RWPE1 (cell line): ENCODE results near the gene VASH2.

Source experiments
- CTCF ChIA-PET: fragments of 350-600 bp; sonication (Branson Sonifier 250); formaldehyde crosslinking; extraction: SDS; loops from one replicate; lab custom pipeline; 2021; lab: Yijun Ruan, JAX
- POLR2A ChIA-PET: fragments of 400-600 bp; formaldehyde crosslinking; extraction: SDS; loops from one replicate; lab custom pipeline; 2020; ENCODE audit warnings: antibody characterized with exemption; ENCODE audit not compliant: low non-redundant PET; lab: Yijun Ruan, JAX
- DNase-seq: peaks from one replicate; pipeline ENCODE4 v3.0.0; 2012; ENCODE audit warnings: low spot score
- H3K27ac ChIP-seq: fragments of 450-650 bp; 2 replicates; pipeline ENCODE4 v1.5.1; 2017
- TF ChIP-seq, protein P1 (sequence below): fragments of 450-650 bp; conservative IDR thresholded peaks from 2 replicates; pipeline ENCODE4 v1.5.1; 2017; ENCODE audit warnings: low read depth, mild to moderate bottlenecking

Gene VASH2

DNA sequence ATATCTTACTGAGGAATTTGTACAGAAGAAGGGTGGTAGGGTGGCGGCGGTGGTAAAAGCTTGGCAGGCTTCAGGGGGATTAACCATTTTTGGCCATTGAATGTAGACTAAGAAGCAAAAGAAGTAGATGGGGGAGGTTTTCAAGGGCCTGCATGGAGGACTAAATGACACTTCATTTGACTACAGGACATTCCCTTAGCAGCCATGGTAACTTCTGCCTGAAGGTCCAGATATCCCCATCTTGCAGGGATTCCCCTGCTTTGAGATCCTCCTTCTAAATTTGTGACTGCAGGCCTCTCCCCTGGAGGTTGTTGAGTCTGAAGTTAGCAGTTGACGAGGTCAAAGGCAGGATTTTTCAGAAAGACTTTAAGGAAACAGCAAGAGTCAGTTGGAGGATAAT lies 4.8 kb downstream of the VASH2 start:
- DNase-seq = no peak
- ChIA-PET POLR2A (no interaction called here), CTCF (interaction anchor here (0.6 kb wide), 1 partner anchor 478 kb away, joined by 3 read pairs; no protein-coding TSS in a partner anchor)
- TF ChIP-seq, protein P1, sequence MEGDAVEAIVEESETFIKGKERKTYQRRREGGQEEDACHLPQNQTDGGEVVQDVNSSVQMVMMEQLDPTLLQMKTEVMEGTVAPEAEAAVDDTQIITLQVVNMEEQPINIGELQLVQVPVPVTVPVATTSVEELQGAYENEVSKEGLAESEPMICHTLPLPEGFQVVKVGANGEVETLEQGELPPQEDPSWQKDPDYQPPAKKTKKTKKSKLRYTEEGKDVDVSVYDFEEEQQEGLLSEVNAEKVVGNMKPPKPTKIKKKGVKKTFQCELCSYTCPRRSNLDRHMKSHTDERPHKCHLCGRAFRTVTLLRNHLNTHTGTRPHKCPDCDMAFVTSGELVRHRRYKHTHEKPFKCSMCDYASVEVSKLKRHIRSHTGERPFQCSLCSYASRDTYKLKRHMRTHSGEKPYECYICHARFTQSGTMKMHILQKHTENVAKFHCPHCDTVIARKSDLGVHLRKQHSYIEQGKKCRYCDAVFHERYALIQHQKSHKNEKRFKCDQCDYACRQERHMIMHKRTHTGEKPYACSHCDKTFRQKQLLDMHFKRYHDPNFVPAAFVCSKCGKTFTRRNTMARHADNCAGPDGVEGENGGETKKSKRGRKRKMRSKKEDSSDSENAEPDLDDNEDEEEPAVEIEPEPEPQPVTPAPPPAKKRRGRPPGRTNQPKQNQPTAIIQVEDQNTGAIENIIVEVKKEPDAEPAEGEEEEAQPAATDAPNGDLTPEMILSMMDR = no peak
- H3K27ac ChIP-seq = no peak overlapping the region

DNA sequence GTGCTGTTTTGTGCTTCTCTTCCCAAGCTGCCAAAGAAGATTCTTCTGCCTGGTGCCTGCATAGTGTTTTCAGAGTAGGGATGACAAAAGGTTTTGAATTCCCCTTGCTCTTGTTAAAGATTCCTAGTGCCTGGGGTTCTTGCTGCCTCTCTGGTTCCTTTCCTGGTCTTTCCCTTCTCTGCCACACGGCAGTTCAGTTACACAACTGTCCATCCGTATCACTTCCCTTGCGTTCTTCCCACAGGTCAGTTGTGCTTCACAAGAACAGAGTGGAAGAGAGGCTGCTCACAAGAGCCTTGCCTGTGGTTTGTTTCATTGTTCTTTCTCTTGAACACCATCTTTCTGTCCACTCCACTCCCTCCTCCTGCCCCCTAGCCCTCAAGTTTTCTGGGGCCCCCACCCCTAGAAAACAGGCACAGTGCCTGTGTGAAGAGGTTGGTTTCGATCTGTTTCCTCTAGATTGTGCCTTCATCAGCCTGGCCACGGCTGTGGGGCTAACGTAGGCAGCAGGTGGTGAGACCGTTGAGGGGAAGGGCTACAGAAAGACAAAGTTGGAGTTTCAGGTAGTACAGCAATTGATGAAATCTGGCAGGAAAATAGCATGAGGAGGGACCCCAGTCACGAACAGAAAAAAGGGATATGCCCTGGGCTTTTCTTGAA lies 5.8 kb downstream of the VASH2 start:
- DNase-seq = no peak
- ChIA-PET POLR2A (no interaction called here), CTCF (interaction anchor here (0.6 kb wide), 1 partner anchor 479 kb away, joined by 3 read pairs; no protein-coding TSS in a partner anchor)
- TF ChIP-seq, protein P1 = no peak
- H3K27ac ChIP-seq = no peak overlapping the region

DNA sequence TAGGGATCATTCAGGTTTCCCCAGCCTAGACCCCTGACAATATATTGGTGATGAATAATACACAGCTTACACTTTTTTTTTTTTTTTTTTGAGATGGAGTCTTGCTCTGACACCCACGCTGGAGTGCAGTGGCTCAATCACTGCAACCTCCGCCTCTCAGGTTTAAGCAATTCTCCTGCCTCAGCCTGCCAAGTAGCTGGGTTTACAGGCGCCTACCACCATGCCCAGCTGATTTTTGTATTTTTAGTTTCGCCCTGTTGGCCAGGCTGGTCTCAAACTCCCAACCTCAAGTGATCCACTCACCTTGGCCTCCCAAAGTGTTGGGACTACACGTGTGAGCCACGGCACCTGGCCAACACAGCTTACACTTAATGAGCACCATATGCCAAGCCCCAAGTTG lies 7.2 kb downstream of the VASH2 start:
- ChIA-PET CTCF (interaction anchor here (0.7 kb wide), 1 partner anchor 18 kb away, joined by 4 read pairs; no protein-coding TSS in a partner anchor), POLR2A (no interaction called here)
- DNase-seq = no peak
- no peak overlapping the region for H3K27ac ChIP-seq
- TF ChIP-seq, protein P1 = no peak

DNA sequence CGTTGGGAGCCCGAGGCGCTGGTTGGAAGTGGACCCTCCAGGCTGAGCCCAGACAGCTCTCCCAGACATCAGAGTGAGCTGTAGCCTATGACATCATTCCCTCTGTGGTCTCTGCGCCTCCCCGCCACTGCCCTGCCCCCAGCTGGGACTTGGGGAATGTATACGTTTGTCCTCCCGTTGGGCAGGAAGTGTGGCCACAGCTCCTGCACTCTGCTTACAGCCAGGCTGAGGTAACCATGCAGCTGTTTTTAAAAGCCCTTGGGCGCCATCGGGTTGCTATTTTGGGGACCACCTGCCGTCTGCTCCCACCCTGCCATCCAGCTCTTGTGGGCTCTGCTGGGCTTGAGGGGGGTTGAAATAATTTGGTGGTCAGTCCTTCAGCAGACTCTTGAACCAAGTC lies 7.8 kb downstream of the VASH2 start:
- CTCF ChIA-PET = interaction anchor here (0.7 kb wide), 1 partner anchor 19 kb away, joined by 4 read pairs; no protein-coding TSS in a partner anchor
- POLR2A ChIA-PET = no interaction called here
- H3K27ac ChIP-seq = no peak overlapping the region
- DNase-seq = no peak
- TF ChIP-seq, protein P1 = no peak

DNA sequence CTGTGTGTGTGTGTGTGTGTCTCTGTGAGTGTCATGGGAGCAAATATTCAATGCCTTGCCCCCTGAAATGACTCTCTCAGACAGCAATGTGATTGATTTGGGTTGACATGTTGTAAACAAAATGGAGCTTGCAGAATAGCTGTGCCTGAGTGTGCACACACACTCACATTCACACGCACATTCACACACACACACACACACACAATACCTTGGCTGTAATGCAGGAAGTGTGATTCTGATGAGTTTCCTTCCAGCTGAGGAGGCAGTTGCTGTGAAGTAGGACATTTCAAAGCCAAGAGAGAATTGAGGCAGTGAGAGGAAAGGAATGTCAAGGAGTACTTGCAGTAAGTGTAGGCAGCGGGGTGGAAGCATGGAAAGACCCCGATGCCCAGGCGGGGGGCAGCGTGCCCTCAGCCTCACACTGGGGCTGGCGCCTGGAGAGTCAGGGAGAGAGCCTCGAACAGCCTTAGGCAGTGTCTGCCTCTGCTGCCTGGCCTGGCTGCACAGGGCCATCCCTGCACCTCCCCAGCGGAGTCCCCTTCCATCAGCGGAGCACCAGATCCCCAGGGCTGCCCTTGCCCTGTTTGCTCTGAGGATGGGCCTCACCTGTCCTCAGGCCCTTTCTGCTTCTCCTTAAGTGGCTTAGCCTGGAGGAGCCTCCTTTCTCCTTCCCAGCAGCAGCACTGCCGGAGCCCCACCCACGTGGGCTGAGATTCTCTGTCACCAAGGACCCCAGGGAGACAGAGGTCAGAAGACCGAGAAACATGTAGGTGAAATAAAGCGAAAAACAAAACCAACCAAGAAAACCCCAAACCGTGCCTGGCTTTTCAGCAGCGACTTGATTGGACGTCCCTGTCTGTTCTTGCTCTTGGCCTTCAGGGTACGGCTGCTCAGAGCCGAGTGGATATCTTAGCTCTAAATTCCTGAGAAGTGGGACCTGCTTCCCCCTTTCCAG lies 9.2 kb downstream of the VASH2 start:
- CTCF ChIA-PET = no interaction called here
- no peak overlapping the region for H3K27ac ChIP-seq

DNA sequence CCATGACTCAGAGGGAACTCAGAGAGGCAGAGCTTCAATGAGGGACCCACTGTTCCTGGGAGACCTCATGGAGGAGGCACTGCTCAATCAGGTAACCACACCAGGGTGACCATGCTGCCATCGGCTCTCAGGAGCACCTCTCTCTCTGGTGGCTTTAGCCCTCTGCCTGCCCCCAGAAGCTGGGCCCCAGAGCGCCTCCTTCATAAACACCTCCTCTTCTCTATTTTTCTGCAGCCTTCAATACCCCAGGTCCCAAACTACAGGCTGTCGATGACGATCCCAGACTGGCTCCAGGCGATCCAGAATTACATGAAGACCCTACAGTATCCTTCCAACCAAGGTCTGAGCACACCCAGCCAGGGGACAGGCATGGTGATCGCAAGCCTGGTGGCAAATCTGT lies 10.6 kb downstream of the VASH2 start:
- no peak for DNase-seq
- POLR2A ChIA-PET = no interaction called here
- TF ChIP-seq, protein P1 = no peak
- H3K27ac ChIP-seq = no peak overlapping the region
- CTCF ChIA-PET = no interaction called here

More for the DNA sequence above, 9.2 kb downstream of the VASH2 start:
- TF ChIP-seq, protein P1 = no peak
- DNase-seq = no peak
- POLR2A ChIA-PET = no interaction called here
